Measurements from ENCODE around the gene ZNF175.

Gene ZNF175

DNA sequence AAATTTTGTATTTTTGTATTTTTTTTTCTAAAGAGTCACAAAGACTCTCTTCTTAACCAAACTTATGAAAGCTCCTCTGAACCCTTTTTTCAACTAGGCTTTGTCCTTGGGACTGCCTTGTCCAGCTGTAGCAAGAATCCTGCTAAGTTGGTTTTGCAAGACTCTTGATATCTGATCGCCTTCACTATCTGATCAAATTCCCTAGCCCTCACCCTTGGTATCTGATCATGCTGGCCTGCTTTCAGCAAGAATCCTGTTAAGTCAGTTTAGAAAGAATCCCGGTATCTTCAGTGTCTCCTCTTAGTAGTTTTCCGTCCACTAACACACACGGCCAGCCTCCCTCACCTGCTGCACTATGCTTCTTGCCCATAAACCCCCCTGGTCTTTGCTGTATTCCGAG lies 61.0 kb downstream of the ZNF175 start:
- no peak for DNase-seq (ENCODE audit: low spot score)

DNA sequence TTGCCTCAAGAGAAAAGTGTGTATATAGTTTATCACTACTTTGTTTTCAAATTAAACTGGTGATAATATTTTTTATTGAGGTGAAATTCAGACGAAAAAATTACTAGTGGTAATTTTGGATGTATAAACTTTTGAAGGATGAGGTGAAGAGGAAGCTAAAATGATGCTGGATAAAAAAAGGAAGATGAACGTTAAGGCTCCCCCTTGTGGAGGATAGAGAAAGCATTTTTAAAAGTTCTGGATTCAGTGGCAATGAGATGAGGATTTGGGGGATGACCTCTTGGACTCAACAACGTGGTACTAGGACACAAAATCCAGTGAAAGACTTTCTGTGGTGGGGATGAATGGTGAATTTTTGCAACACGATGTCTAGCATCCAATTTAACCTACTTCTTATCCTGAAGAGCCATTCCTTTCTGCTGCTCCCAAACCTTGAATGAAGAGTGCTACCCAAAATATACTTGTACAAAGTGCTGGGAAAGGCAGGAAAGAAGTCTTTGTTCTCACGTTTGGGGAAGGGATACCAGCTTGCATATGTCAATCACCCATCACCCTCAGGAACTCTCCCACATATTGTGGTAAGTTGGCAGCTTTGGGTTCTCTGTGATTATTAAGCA lies 66.4 kb downstream of the ZNF175 start:
- DNase-seq (ENCODE audit: low spot score) = peak; percentile 47

DNA sequence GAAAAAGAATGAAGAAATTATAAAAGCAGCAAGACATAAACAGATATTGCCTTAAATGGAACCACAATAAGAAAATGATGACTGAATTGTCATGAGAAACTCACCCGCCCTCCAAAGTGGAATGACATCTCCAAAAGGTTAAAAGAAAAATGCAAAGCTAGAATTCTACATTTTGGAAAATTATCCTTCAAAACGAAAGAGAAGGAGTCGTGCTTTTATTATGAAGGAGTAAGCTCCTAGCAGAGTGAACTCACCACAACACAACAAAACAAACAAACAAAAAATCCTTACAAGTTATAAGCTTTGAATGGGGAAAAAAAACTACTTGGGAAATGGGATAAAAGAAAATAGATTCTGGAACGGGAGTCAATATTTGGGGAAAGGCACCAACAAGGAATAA lies 68.8 kb downstream of the ZNF175 start:
- no peak for DNase-seq (ENCODE audit: low spot score)

DNA sequence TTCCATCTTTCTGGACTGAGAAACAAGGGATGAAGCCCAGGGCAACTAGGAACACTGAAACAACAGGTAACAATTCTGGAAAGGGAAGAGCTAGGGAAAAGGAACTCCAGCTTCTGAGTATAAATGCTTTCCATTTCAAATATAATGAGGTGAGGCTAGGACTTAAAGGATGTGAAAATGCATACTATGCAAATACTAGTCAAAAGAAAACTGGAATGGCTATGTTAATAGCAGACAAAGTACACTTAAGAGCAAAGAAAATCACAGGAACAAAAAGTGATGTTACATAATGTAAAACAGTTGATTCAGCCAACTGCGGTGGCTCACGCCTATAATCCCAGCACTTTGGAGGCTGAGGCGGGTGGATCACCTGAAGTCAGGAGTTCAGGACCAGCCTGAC lies 69.3 kb downstream of the ZNF175 start:
- DNase-seq (ENCODE audit: low spot score) = no peak

DNA sequence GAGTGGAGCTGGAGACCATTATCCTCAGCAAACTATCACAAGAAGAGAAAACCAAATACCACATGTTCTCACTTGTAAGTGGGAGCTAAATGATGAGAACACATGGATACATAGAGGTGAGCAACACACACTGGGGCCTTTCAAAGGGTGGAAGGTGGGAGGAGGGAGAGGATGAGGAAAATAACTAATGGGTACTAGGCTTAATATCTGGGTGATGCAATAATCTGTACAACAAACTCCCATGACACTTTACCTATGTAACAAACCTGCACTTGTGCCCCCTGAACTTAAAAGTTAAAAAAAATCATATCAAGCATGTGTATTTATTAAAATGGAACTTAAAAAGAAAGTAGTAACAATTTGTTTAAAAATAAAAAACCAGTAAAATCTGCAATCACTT lies 70.6 kb downstream of the ZNF175 start:
- no peak for DNase-seq (ENCODE audit: low spot score)

Data from hematopoietic multipotent progenitor cell treated with erythropoietin and hydrocortisone succinate and interleukin-3 and kit ligand, for 17 days (in vitro differentiated cells).